OCI-M2 (cell line): Measurements from ENCODE around the gene USP22.

ENCODE experiments used
- DNase-seq: peaks from one replicate; lab custom pipeline; 2025; ENCODE audit not compliant: unreplicated experiment; lab: John Stamatoyannopoulos, UW

USP22 gene

DNA sequence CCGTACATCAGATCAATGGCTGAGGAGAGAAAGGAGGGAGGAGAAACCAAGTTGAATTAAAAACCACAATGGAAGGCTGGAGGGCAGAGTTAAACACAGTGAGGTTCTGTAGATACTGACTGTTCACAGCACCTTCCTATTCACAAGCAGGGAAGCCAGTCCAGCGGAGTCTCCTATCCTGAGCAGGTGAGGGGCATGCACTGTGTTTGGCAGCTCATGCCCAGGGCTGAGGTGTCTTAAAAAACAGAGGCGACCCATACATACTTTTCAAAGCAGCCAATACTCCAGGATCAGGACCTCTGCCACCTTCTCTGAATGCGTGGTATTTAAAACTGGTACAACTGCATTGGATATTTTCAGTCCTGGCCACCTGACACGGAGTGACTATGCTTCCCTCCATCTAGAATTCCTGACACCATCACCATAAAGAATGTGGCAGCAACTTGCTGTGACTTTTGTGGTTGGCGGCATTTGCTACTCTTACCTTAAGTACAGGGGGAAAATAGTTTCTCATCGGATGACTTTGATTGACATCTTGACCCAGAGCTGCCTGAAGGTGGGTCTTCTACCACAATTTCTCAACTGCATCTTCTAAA is 21.5 kb downstream of the USP22 start:
- no peak for DNase-seq

DNA sequence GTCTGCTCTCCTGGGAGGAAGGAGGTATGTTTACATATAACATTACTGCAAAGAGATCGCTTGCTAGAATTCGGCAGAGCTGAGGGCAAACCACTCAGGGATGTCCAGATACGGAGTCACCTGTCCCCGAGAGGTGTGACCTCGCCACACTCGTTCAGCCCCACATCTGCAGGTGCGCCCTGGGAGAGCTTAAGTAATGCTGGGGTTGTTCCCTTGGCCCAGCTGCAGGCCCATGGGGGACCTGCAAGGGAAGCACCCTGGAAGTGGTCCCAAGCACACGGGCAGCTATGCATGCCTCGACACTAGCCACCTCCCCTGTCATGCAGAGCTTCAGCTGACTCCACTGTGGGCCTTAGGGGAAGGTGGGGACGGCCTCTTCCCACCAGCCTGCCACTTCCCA is 22.2 kb downstream of the USP22 start:
- no peak for DNase-seq

DNA sequence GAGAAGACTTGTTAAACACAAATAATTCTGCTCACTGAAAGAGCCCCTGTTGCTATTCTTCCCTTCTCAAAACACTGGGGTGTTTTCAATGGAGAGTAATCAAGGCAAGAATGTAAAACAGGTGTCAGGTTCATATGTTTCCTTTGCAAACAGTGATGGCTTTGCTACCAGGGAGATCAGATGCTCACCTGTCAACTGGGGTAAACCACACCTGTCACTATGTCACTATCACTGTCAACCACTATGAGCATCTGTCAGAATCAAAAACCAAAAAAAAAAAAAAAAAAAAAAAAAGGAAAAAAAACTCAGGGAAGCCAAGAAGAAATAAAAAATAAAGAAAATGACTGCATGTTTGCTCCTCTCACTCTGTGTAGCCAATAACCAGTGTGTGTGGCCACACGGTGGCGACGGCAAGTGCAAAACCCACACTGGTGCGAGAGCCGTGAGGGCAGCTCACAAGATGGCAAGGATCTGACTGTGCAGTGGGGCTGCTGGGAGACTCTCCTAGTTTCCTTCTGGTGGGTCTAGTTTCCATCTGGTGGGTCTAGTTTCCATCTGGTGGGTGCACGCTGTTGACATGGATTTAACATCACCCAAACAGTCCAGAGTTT is 22.7 kb downstream of the USP22 start:
- no peak for DNase-seq

DNA sequence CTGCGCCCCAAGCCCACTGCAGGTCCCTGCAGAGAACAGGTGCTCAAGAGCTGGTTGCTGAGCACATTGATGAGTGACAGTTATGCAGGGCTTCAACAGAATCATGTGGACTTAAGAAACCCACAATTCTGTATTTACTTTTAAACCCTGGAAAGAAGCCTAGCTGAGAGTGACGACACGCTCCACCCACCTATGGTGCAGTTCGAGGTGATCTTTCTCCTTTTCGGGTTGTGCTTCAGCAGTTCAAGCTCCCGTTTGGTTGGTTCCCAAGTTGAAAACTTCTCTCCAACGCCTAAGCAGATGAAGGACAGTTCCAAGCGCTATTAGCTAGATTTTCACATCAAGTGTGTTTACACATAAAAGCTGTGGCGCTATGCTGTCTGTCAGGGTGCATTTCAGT is 23.9 kb downstream of the USP22 start:
- no peak for DNase-seq

DNA sequence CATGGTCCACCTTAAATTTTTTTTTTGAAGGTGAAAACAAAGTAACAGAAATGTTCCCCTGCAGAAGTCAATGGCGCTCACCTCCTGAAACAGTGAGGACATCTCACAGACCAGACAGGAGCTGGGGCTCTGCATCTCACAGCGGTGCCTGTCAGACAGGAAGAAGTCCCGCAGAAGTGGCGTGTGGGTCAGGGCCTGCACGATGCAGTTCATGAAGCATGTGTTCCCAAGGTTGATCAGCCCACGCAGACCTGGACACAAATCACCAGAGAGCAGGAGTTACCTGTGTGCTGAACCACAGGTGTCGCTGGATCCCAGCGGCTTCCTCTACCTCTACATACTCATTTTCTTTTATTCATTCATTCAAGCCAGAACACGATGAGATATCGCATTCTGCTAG is 24.9 kb downstream of the USP22 start:
- no peak for DNase-seq

DNA sequence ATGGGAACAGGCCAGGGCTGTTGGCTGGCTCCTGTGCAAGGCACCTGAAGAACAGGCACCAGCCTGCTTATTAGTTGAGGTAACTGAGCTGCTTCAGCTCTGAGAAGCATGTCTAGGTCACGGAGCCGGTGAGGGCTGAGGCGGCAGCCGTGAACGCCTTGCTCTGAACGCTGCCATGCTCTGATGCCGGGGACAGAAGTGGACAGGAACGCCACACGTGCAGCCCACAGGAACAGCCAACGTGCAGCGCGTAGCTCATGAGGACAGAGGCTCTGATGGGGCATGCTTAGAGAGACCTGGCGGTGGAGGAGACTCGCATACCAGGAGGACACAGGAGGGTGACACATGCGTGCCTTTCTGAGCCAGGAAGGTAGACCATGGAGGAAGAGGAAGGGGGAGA is 25.6 kb downstream of the USP22 start:
- DNase-seq, result no peak

DNA sequence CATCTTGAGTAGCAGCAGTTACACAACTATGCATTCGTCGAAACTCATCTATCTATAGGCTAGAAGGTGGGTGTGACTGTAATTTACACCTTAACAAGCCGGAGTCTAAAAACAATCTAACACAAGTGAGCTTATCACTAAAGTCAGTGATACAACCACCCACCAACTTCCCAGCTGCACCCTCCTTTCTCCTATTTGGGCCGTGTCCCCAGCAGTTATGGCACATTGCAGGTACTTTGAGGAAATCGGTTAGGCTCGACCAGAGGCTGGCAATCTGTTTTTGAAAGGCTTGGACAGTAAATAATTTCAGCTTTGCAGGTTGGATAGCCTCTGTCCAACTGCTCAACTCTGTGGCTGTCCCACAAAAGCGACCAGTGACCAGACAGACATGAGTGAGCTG is 26.0 kb downstream of the USP22 start:
- DNase-seq, result no peak

DNA sequence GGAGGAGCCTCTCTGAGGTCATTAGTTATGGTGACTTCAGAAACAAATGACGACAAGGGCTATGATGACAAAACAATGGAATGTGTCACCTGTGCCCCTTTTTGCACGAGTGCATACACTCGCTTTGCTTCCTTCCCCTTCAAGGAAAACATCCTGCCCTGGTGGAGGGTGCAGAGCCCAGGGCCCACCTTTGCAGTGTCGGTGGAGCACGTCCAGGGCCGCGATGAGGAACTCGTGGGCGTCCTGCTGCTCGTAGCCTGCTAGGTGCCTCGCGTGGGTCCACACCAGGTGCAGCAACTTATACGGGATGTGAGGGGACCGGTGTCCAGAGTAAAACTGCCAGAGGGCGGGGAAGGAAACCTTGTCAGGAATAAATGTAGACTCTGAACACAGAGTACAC is 27.2 kb downstream of the USP22 start:
- no peak for DNase-seq

DNA sequence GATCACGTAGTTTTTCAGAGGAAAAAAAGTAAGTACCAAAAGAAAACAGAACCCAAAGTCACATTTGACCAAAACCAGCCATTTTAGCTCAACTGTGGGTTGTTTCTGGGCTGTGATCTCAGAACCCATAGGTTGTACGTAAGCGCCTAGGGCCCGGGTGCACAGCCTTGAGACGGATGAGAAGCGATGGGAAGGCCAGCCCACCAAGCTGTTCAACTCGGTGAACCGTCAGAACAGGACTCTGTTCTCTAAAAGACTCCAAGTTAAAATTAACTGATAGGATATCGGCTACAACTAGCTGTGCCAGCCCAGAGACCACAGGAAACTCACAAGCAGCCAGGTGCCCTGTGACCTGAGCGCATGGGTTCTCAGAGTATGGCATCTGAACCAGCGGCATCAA is 28.3 kb downstream of the USP22 start:
- DNase-seq, result no peak

DNA sequence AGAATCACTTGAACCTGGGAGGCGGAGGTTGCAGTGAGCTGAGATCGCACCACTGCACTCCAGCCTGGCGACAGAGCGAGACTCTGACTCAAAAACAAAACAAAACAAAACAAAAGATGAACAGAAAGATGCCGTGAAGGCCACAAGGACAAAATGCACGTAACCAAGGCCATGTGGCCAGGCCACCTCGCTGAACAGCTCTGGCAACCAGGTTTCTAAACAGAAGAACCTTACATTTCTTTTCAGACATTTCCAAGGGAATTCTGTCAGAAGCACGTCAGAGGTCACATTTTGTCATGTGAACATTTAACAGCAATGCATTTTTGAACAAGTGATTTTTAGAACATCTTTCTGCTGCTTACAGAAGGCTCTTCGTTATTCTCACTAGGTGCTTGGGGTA is 28.8 kb downstream of the USP22 start:
- DNase-seq, result no peak

DNA sequence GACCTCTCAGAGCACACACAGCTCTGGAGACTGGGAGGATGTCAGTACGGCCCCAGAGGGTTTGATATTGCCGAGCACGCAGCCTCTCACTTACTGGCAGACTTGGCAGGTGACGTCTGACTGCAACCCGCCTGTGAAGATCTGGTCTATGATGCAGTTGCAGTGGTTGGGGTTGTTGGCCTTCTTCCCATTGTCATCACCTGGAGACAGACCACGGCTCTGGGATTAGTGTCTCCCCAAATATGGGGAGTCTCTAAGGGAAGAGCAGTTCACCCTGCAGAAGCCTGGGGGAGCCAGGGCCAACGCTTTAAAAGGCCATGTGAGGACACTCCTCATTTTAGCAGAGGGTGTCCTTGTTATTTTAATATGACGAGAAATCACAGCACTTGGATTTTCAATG is 30.1 kb downstream of the USP22 start:
- no peak for DNase-seq

DNA sequence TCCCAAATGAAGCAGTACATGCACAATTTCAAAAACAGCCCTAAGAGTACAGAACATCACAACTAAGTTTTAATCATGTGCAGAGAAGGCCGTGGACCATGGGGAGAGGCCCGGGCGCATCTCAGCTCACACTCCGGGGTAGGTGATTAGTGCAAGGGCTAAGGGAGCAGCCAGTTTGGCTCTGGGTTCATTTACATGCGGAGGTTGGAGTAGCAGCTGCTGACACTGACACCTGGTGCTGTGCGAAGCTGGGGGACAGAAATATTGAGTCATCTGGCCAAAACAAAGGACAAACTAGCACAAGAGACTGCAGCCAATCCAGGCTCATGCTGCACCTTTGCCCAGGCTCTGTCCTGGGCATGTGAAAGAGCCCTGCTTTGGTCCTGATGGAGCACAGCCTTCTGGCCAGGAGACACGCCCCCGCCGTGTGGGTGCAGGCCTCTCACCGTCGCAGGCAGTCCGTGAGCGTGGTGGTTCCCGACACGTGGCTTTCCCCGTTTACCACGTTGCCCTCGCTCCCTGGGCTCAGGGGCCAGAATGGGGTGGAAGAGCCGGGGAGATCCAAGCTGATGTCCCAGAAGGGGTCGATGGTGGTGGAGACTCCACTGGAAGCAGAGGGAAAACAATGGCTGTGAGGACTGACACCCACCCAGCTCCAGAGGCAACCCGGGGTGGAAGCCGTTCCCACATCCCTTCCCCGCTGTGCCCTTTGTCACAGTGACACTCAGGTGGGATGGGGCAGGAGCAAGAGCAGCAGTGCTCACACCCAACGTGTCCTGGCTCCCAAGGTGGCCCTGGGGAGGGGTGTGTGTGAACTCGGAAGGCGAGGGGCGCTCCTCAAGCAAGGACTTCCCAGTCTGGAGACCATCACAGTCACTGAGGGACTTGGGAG is 31.9 kb downstream of the USP22 start:
- no peak for DNase-seq

DNA sequence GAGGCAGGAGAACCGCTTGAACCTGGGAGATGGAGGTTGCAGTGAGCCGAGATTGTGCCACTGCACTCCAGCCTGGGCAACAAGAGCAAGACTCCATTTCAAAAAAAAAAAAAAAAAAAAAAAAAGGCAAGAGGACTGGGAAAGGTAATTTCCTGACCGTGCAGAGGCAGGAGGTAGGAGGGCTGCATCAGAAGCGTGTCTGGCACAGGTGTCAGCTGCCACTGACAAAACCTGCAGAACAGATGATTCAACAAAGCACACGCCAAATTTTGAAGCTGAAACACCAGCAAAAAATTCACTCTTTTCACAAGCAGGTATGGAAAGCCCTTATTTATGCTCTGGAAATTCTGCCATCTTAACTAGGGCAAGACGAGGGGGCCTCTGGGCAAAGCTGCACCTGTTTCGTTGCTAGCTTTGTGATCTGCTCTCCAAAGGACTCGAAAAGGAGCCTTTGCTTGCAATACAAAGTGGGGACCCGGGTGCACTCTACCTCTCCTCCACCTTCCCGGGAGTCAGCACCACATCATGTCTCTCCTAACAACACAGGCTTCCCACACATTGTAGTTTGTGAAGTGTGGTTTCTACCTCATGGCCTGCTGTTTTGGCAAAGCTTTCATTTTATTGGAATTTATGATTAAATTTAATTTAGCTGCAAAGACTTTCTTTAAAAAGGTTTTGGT is 33.7 kb downstream of the USP22 start:
- no peak for DNase-seq

DNA sequence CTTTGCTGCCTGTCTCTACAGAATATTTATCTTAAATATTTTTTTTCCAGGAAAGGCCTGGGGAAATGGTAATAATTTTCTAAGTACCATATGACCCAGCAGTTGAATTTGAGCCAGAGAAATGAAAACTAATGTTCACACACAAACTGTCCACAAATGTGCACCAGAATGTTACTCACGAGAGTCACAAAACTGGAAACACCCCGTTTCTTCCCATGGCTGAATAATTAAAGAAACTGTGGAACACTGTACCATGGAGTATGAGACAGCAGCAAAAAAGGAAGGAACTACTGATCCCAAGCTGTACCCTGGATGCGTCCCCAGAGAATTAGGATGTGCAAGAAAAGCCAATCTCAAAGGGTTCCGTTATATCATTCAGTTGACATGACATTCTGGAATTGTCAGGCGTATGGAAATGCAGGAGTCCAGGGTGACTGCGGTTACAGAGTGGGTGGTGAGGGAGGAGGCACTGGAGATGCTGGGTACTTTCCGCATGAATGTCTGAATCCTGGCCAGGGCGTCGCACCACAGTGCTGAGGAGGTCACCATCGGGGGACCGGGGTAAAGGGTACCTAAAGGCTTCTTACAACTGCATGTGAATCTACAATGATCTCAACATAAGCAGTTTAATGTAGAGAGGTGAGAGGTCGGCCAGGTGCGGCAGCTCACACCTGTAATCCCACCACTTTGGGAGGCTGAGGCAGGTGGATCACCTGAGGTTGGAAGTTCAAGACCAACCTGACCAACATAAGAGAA is 34.5 kb downstream of the USP22 start:
- no peak for DNase-seq

DNA sequence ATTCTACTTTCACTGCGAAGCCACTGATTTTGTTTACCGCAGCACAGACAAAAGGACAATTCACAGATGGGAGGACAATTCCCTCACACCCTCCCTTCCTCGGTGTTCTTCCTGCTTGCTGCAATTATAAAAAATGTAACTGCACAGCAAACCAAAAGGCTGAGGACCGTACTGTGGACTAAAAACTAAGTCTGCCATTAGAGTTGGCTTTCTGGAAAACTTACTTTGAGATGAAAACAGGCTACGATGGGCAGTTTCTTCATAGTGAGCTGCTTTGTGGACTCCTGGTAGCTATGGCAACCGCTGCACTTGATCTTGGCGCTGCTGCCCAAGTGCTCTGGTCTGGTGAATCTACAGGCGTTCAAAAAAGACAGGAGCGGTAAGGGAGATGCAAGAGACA is 35.2 kb downstream of the USP22 start:
- no peak for DNase-seq

DNA sequence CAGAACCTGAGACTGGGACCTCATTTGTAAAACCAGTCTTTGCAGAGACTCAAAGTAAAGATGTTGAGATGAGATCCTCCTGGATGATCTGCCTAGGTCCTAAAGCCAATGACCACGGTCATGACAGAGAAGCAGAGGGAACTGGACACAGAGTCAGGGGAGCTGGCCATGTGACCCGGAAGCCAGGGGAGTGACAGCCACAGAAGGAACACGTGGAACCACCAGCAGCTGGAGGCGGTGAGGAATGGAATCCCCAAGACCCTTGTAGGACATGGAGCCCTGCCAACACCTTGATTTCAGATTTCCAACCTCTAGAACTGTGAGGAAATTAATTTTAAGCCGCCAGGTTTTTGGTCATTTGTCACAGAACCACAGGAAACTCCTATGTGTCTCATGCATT is 37.0 kb downstream of the USP22 start:
- DNase-seq, result no peak

DNA sequence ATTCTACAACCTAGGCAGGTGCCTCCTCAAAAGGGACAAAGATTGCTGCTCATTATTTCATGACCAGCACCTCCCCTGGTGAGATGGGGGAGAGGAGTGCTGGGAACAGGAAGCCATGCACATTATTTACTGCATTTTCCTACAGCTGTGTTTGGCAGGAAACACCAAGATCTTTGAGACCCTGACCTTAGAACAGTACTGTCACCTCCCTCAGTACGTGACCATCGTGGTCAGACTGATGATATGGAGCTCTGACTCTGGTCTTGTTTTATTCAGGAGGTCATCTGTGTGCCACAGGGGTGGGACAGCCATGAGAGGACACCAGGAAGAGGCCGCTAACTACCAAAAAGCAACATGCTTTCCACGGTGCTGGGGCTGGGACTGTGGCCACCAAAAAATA is 37.4 kb downstream of the USP22 start:
- no peak for DNase-seq

DNA sequence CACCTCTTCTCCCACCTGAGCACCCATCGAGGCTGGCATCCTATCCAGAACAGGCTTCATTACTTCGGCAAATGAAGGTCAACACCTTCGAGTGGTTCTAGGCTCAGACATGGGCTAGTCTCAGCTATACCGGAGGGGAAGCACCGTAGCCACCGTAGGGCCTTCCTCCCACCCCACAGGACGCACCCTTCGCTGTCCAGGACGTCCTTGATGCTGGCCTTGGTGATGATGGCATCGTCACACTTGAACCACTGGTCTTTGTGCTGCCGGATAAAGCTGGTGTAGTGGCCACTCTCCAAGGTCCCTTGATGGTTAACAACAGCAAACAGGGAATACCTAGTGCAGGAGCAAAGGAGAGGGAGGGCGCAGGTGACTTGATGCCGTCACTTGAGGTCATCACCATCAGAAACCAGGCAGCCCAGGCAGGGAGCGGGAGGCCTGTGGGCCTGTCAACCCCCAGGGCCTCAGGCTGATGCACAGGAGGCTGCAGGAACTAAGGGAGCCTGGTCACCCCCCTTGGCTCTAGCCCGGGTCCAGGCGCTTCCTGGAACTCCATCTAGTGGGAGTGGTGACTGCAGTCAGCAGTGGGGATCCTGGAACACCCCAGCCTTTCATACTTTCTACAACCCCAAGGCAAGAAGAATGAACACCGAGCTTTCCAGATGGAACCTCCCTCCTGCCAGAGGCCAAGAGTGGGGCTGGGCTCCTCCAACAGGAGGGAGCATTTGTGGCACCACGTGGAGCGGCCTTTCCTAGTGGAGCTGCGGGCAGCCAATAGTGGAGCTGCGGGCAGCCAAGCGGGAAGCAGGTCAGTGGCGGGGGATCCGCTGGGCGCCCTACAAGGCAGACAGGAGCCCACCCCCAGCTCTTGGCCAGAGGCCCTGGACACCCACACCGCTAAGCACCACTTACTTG is 38.5 kb downstream of the USP22 start:
- DNase-seq, result no peak

DNA sequence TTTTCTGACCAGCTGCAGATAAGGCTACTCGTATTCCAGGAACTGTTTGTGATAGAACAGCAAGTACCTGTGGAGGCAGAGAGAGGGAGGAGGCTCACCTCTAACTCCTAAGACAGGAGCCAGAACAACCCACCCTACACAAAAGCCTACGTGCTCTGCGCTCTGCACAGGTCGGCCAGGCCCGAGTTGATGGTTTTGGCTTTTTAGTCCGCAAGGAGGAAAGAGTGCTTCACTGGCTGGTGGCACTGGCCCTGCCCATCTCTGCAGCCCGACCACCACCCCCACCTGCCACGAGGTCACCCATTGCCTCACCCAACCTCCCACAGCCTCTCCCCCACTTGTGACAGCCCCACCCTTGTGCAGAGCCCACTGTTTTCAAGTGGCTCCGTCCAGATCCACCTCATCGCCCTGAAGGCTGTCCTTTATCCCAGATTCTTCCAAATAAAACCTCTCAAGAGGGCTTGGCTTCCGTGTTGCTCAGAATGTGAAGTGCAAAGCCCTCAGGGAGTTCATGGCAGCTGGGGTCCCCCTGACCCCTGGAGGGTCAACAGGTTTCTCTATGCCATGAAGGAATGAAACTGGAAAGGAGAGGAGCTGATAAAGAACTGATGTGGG is 39.7 kb downstream of the USP22 start:
- DNase-seq, result no peak
